ENCODE data around the gene ARSJ. TPM values are rescaled to one million over a fixed set of nuclear protein-coding genes. Genes with fewer than 3 reads are reported as not detected.
A peak's percentile ranks its signal among the peaks of the same experiment; 100 is the strongest.

ARSJ gene
- total and polyA plus RNA-seq, 8 donors, result 0.80 to 5.7 (median 2.3) TPM

DNA sequence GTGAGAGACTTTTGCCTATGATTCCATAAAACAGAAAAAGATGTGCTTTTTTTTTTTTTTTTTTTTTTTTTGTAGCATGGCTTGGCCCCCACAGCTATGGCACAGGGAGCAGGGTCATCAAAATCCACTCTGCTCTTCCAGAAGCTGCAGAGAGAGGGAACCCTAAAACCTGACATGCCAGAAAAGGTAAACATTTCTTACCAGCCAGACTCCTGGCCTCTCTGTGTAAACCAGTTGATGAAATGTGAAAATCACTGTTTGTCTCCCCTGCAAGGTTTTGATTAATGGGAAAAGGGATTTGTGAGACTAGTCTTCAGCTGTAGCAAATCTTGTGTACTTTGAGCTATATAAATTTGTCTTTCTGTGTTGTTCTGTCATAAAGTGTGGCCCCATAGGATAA is 105.9 kb downstream of the ARSJ start:
- Histone ChIP-seq H3K4me3 (no peak overlapping the region), H3K4me1 (no peaks in the 10 kb centered on the region), H3K27me3 (no peaks in the 10 kb centered on the region), H3K27ac (no peak overlapping the region), H3K9me3 (no peaks in the 10 kb centered on the region), H3K36me3 (no peaks in the 10 kb centered on the region)
- TF ChIP-seq, protein P1, sequence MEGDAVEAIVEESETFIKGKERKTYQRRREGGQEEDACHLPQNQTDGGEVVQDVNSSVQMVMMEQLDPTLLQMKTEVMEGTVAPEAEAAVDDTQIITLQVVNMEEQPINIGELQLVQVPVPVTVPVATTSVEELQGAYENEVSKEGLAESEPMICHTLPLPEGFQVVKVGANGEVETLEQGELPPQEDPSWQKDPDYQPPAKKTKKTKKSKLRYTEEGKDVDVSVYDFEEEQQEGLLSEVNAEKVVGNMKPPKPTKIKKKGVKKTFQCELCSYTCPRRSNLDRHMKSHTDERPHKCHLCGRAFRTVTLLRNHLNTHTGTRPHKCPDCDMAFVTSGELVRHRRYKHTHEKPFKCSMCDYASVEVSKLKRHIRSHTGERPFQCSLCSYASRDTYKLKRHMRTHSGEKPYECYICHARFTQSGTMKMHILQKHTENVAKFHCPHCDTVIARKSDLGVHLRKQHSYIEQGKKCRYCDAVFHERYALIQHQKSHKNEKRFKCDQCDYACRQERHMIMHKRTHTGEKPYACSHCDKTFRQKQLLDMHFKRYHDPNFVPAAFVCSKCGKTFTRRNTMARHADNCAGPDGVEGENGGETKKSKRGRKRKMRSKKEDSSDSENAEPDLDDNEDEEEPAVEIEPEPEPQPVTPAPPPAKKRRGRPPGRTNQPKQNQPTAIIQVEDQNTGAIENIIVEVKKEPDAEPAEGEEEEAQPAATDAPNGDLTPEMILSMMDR (IDR thresholded peaks at IDR 0.05), result no peak
- ATAC-seq, result peak in 3 of 4 donors; percentile 17 to 55 (median 31)
- no peak for FAIRE-seq
- no peak for DNase-seq
- intact Hi-C loops (cut with DNase I), result no loop called here

DNA sequence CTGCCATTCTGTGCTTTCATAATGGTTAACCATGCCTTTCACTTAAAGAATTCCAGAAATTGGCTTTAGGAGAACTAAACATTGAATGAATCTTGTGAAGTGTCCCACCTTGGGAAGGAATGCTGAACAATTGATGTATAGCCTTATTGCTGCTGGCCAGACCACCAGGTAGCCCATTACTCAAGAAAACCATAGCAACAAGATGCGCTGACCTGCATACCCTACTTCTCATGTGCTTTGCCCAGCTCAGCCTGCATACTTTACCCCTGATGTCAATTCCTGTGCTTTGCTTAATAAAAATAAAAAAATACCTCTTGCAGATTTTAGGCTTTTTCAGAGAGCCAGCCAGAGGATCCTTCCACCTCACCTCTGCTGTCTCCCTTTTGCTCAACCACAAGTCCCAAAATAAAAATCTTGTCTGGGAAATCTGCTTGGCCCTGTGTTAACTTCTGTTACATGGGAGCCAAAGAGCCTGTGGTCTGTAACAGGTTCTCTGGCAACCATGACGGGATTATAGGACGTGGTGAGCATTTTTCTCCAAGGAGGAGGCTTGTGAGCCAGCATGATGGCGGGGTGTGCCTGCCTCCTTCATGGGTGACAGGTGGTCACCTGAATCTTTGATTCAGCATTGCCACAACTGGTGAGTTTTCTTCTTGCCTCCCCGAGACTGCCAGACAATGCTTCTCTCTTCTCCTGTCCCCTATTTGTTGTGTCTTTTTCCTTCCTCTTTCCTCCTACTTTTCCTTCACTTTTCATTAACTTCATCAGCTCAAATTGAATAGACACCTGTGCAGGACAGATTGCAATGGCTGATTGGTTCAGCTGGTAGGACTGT is 106.8 kb downstream of the ARSJ start:
- intact Hi-C loops (cut with DNase I), result no loop called here
- Histone ChIP-seq H3K36me3 (no peaks in the 10 kb centered on the region), H3K27me3 (no peaks in the 10 kb centered on the region), H3K4me1 (no peaks in the 10 kb centered on the region), H3K27ac (no peak overlapping the region), H3K9me3 (no peaks in the 10 kb centered on the region), H3K4me3 (no peak overlapping the region)
- no peak for FAIRE-seq
- DNase-seq, result no peak
- no peak for ATAC-seq
- WGBS, 2 donors, result 92 to 94% methylated on average over 5 of the region's 5 CpGs
- TF ChIP-seq, protein P1 (IDR thresholded peaks at IDR 0.05), result no peak

DNA sequence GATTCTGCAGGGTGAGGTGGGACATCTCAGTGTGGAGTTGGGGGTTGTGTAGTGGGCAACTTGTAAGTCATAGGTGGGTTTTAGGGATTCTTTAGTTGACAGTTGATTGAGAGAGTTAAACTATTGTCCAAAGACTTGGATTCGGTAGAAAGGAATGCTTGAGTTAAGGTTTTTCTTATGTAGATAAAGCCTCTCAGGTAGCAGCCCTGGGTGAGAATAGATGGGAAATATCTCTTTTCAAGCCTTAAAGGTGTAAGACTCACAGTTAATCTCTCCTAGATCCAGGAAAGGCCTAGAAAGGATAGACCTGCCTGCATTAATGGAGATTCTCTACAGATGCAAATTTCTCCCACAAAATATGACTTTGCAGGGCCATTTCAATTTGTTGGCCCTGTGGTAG is 108.4 kb downstream of the ARSJ start:
- DNase-seq (no peak), FAIRE-seq (no peak), ATAC-seq (no peak)
- H3K9me3 ChIP-seq, result no peaks in the 10 kb centered on the region
- no peaks in the 10 kb centered on the region for H3K36me3 ChIP-seq
- no peaks in the 10 kb centered on the region for H3K4me1 ChIP-seq
- no peak overlapping the region for H3K4me3 ChIP-seq
- TF ChIP-seq, protein P1 (IDR thresholded peaks at IDR 0.05), result no peak
- H3K27me3 ChIP-seq, result no peaks in the 10 kb centered on the region
- WGBS, 2 donors, result 88 to 90% methylated on average over 1 of the region's 1 CpG
- intact Hi-C loops (cut with DNase I), result no loop called here
- no peak overlapping the region for H3K27ac ChIP-seq

DNA sequence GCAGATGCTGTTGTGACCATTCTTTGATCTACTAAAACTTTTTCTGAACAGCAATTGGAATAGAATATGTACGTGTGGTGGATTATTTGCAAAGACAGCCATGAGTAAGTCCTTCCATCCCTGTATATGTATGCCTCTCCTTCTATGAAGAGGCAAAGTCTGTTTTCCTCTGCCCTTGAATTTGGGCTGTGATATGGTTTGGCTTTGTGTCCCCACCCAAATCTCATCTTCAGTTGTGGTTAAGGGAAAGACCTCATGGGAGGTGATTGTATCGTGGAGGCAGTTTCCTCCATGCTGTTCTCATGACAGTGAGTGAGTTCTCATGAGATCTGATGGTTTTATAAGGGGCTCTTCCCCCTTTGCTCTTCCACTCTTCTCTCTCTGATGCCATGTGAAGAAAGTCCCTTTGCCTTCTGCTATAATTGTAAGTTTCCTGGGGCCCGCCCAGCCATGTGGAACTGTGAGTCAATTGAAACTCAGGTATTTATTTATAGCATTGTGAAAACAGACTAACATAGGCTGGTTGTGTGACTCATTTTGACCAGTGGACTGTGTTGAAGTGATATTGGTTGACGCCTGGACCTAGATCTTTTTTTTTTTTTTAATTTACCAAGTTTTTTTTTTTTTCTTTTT is 109.6 kb downstream of the ARSJ start:
- no peak overlapping the region for H3K27ac ChIP-seq
- DNase-seq, result no peak
- no peaks in the 10 kb centered on the region for H3K27me3 ChIP-seq
- no peaks in the 10 kb centered on the region for H3K4me1 ChIP-seq
- no peak for FAIRE-seq
- no peak overlapping the region for H3K4me3 ChIP-seq
- 92 to 96% methylated on average over 4 of the region's 4 CpGs for WGBS, 2 donors
- ATAC-seq, result no peak
- H3K36me3 ChIP-seq, result no peaks in the 10 kb centered on the region
- no peaks in the 10 kb centered on the region for H3K9me3 ChIP-seq
- TF ChIP-seq, protein P1 (IDR thresholded peaks at IDR 0.05), result no peak
- intact Hi-C loops (cut with DNase I), result no loop called here

DNA sequence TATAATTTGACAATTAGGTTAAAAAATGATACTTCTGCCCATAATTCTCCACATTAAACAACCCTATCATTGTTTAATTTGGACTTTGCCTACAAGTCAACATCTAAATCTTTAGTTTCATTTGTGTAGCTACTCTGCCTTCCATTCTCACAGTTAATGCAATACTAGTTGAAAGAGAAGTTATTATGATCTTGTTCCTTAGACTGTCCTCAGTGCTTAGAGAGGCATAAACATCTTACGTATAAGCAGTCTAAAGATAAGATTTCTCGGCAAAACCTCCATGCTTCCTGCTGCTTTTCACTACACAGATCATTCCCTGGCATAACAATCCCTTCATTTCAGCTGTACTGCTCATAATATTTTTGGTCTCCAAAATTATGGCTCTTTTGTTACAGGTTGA is 112.8 kb downstream of the ARSJ start:
- no peaks in the 10 kb centered on the region for H3K36me3 ChIP-seq
- H3K9me3 ChIP-seq, result no peaks in the 10 kb centered on the region
- FAIRE-seq (no peak), ATAC-seq (no peak), DNase-seq (no peak)
- no peaks in the 10 kb centered on the region for H3K4me1 ChIP-seq
- H3K27me3 ChIP-seq, result no peaks in the 10 kb centered on the region
- H3K27ac ChIP-seq, result no peak overlapping the region
- intact Hi-C loops (cut with DNase I), result no loop called here
- no peak overlapping the region for H3K4me3 ChIP-seq
- WGBS, 2 donors, result 51 to 60% methylated on average over 2 of the region's 2 CpGs
- TF ChIP-seq, protein P1 (IDR thresholded peaks at IDR 0.05), result no peak
